ENCODE results near the gene MYH9. TPM values are rescaled to one million over a fixed set of nuclear protein-coding genes. Genes with fewer than 3 reads are reported as not detected.

MYH9 gene
- total and polyA plus RNA-seq, 4 donors, result 32.3 to 150 (median 98.7) TPM

DNA sequence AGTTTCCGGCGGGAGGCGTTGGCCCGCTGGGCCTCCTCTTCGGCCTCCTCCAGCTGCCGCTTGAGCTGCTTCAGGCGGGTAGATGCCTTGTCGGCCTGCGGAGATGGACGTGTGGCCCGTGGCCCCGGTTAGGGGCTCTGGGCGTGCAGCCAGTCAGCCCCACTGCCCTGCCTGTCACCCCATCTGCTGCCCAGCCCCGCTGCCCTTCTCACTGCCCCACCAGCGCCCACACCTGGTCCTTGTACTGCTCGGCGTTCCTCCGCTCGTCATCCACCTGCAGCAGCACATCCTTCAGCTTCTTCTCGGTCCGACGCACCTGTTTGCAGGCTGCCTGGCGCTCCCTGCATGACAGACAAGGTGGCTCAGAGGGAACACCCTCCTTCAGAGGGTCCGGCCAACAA is 103.6 kb downstream of the MYH9 start (continued):
- TF ChIP-seq, protein P1, sequence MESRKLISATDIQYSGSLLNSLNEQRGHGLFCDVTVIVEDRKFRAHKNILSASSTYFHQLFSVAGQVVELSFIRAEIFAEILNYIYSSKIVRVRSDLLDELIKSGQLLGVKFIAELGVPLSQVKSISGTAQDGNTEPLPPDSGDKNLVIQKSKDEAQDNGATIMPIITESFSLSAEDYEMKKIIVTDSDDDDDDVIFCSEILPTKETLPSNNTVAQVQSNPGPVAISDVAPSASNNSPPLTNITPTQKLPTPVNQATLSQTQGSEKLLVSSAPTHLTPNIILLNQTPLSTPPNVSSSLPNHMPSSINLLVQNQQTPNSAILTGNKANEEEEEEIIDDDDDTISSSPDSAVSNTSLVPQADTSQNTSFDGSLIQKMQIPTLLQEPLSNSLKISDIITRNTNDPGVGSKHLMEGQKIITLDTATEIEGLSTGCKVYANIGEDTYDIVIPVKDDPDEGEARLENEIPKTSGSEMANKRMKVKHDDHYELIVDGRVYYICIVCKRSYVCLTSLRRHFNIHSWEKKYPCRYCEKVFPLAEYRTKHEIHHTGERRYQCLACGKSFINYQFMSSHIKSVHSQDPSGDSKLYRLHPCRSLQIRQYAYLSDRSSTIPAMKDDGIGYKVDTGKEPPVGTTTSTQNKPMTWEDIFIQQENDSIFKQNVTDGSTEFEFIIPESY (IDR thresholded peaks at IDR 0.05), result no peak
- TF ChIP-seq, protein P2, sequence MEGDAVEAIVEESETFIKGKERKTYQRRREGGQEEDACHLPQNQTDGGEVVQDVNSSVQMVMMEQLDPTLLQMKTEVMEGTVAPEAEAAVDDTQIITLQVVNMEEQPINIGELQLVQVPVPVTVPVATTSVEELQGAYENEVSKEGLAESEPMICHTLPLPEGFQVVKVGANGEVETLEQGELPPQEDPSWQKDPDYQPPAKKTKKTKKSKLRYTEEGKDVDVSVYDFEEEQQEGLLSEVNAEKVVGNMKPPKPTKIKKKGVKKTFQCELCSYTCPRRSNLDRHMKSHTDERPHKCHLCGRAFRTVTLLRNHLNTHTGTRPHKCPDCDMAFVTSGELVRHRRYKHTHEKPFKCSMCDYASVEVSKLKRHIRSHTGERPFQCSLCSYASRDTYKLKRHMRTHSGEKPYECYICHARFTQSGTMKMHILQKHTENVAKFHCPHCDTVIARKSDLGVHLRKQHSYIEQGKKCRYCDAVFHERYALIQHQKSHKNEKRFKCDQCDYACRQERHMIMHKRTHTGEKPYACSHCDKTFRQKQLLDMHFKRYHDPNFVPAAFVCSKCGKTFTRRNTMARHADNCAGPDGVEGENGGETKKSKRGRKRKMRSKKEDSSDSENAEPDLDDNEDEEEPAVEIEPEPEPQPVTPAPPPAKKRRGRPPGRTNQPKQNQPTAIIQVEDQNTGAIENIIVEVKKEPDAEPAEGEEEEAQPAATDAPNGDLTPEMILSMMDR (IDR thresholded peaks at IDR 0.05; ENCODE audit: low read depth, low read length, missing input control), result no peak

DNA sequence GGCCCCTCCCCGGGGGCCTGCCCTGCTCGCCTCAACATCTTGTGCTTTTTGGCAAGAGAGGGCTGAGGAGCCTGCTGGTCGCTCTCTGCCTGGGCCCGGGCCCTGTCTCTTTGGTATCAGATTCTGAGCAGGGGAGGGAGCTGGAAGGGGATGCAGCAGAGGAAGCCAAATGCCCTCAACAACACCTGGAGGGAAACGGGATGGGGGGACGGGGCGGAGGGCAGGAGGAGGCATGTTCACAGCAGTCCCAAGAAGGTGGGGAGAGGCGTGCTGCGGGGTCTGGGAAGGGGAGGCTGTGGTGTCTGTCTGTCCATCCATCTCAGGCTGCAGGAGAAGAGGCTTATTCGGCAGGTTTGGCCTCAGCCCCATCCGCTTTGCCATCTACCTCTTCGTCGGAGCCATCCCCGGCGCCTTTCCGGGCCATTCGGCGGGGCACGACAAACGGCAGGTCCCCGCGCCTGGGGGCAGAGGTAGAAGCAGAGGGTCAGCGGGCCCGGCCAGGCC is 105.4 kb downstream of the MYH9 start:
- no peak for TF ChIP-seq SP1 (IDR thresholded peaks at IDR 0.05)
- TF ChIP-seq EGR1 (IDR thresholded peaks at IDR 0.05; ENCODE audit: low read depth in 2 of 2), result no peak
- no peak for TF ChIP-seq FOXA1 (IDR thresholded peaks at IDR 0.05)
- TF ChIP-seq HNF4A (conservative IDR thresholded peaks at IDR 0.05), result no peak
- TF ChIP-seq HNF4G (IDR thresholded peaks at IDR 0.05), result no peak
- TF ChIP-seq JUND (IDR thresholded peaks at IDR 0.05), result no peak
- TF ChIP-seq YY1 (IDR thresholded peaks at IDR 0.05), result no peak
- 91% methylated on average over 24 of the region's 24 CpGs for WGBS
- Histone ChIP-seq H3K4me3 (ENCODE audit: low read depth in 1 of 3, low read length in 3 of 3) (no peak overlapping the region), H3K9me3 (ENCODE audit: control insufficient read depth in 4 of 4, low read length in 3 of 4) (no peaks in the 10 kb centered on the region), H3K27ac (ENCODE audit: low read depth in 1 of 2, low read length in 2 of 2) (no peak overlapping the region), H3K9ac (ENCODE audit: low read depth in 1 of 2, low read length in 2 of 2) (no peak overlapping the region), H3K36me3 (ENCODE audit: control insufficient read depth in 4 of 4, insufficient read depth in 3 of 4, low read depth in 1 of 4, low read length in 3 of 4) (peaks cover 15 to 45% (median 38%) of the 10 kb centered on the region in 4 donors), H3K27me3 (ENCODE audit: control insufficient read depth in 4 of 4, insufficient read depth in 4 of 4, low read length in 3 of 4) (no peaks in the 10 kb centered on the region), H3K4me1 (ENCODE audit: control insufficient read depth in 4 of 4, insufficient read depth in 4 of 4, low read length in 3 of 4) (peaks cover 15 to 61% (median 43%) of the 10 kb centered on the region in 4 donors)
- DNase-seq (ENCODE audit: low spot score), result no peak

DNA sequence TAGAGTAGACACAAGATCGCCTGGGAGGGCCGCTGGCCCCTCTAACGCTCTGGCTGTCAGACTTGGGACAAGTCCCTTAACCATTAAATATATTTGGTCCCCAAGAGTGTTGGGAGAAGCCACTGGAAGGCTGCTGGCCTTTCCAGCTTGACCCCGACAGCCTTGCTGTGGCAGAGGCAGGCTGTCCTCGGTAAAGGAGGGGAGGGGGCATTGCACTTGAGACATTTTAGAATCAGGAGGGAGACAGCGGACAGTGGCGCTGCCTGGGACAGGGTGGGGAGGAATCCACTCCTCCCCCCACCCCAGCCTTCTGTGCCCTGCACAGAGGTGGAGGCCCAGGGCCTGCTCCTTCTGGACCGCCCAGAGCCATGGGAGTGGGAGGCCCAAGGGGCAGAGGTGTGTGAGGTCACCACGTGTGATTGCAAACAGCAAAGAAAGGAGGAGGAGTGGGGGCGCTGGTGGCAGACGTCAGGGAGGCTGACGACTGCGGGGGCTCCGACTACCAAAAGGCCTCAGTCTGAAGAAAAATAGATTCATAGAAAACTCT is 105.9 kb downstream of the MYH9 start:
- H3K27me3 ChIP-seq (ENCODE audit: control insufficient read depth in 4 of 4, insufficient read depth in 4 of 4, low read length in 3 of 4), result no peaks in the 10 kb centered on the region
- H3K36me3 ChIP-seq (ENCODE audit: control insufficient read depth in 4 of 4, insufficient read depth in 3 of 4, low read depth in 1 of 4, low read length in 3 of 4), result peaks cover 15 to 42% (median 37%) of the 10 kb centered on the region in 4 donors
- H3K27ac ChIP-seq (ENCODE audit: low read depth in 1 of 2, low read length in 2 of 2), result no peak overlapping the region
- peaks cover 15 to 62% (median 45%) of the 10 kb centered on the region in 4 donors for H3K4me1 ChIP-seq (ENCODE audit: control insufficient read depth in 4 of 4, insufficient read depth in 4 of 4, low read length in 3 of 4)
- 86% methylated on average over 14 of the region's 14 CpGs for WGBS
- H3K9me3 ChIP-seq (ENCODE audit: control insufficient read depth in 4 of 4, low read length in 3 of 4), result no peaks in the 10 kb centered on the region
- no peak overlapping the region for H3K9ac ChIP-seq (ENCODE audit: low read depth in 1 of 2, low read length in 2 of 2)
- DNase-seq (ENCODE audit: low spot score), result no peak
- H3K4me3 ChIP-seq (ENCODE audit: low read depth in 1 of 3, low read length in 3 of 3), result no peak overlapping the region
- TF ChIP-seq GABPA (IDR thresholded peaks at IDR 0.05 in 1 of 2, conservative IDR thresholded peaks at IDR 0.05 in 1 of 2), result no peak
- no peak for TF ChIP-seq YY1 (IDR thresholded peaks at IDR 0.05)
- TF ChIP-seq, protein P1 (IDR thresholded peaks at IDR 0.05), result no peak
- no peak for TF ChIP-seq HNF4G (IDR thresholded peaks at IDR 0.05)
- TF ChIP-seq EGR1 (IDR thresholded peaks at IDR 0.05; ENCODE audit: low read depth in 2 of 2), result no peak
- no peak for TF ChIP-seq HNF4A (conservative IDR thresholded peaks at IDR 0.05)
- no peak for TF ChIP-seq RXRA (IDR thresholded peaks at IDR 0.05)
- no peak for TF ChIP-seq FOXA1 (IDR thresholded peaks at IDR 0.05)
